CD4-positive, alpha-beta T cell (primary cell): Measurements from ENCODE around the gene CYBRD1. TPM values are rescaled to one million over a fixed set of nuclear protein-coding genes. Genes with fewer than 3 reads are reported as not detected.

Experiments
- ATAC-seq: fragments of 200-7000 bp; cut with Tn5 transposase; one replicate; pipeline ENCODE4 v1.10.0; 2022; ENCODE audit warnings: mild to moderate bottlenecking; ENCODE audit not compliant: poor library complexity
- CTCF ChIA-PET: fragments of 350-600 bp; sonication (Branson Sonifier 250); formaldehyde crosslinking; loops from one replicate; lab custom pipeline; 2021; ENCODE audit warnings: antibody characterized with exemption, inconsistent platforms; lab: Charles Lee
- POLR2A ChIA-PET: fragments of 350-600 bp; sonication (Branson Sonifier 250); formaldehyde crosslinking; loops from one replicate; lab custom pipeline; 2021; ENCODE audit warnings: antibody characterized with exemption, inconsistent platforms; lab: Charles Lee
- DNase-seq, 14 experiments: peaks; one replicate each; pipeline ENCODE4 v3.0.0-alpha.2; 2013 to 2020; ENCODE audit warnings: mixed read lengths in 2 of 14
- H3K27ac ChIP-seq, 2 donors: one replicate each; pipeline versions ENCODE4 v1.5.1 to v1.7.0; 2013; ENCODE audit warnings: low read length in 2 of 2, low read depth in 1 of 2, mild to moderate bottlenecking in 1 of 2
- H3K27me3 ChIP-seq, 2 experiments: 1 replicate in 1 of 2; 2 replicates in 1 of 2; pipeline versions ENCODE4 v1.6.1 to v1.7.0; 2013; ENCODE audit warnings: low read length in 2 of 2, control low read depth in 1 of 2, mild to moderate bottlenecking in 1 of 2, moderate library complexity in 1 of 2; ENCODE audit not compliant: insufficient read depth in 2 of 2, control insufficient read depth in 1 of 2
- H3K36me3 ChIP-seq: one replicate; pipeline ENCODE4 v1.6.1; 2013; ENCODE audit warnings: low read length, control low read depth; ENCODE audit not compliant: insufficient read depth
- H3K4me1 ChIP-seq: one replicate; pipeline ENCODE4 v1.6.1; 2013; ENCODE audit warnings: low read length, control low read depth; ENCODE audit not compliant: insufficient read depth
- H3K4me3 ChIP-seq: one replicate; pipeline ENCODE4 v1.5.1; 2013; ENCODE audit warnings: mild to moderate bottlenecking, low read length, moderate library complexity
- H3K9me3 ChIP-seq, 2 experiments: 1 replicate in 1 of 2; 2 replicates in 1 of 2; pipeline versions ENCODE4 v1.6.1 to v1.7.0; 2013; ENCODE audit warnings: low read length in 2 of 2, mild to moderate bottlenecking in 2 of 2, control low read depth in 1 of 2, moderate library complexity in 1 of 2; ENCODE audit not compliant: control insufficient read depth in 1 of 2, insufficient read depth in 1 of 2
- H3K27ac Mint-ChIP-seq: one replicate; pipeline ENCODE4 v1.8.0; 2020; ENCODE audit warnings: mixed read lengths
- H3K27me3 Mint-ChIP-seq: one replicate; pipeline ENCODE4 v1.8.0; 2021; ENCODE audit warnings: mixed read lengths
- H3K36me3 Mint-ChIP-seq: one replicate; pipeline ENCODE4 v1.8.0; 2021; ENCODE audit warnings: low read depth, mixed read lengths
- H3K4me1 Mint-ChIP-seq: one replicate; pipeline ENCODE4 v1.8.0; 2021; ENCODE audit warnings: low read depth, mixed read lengths
- H3K4me3 Mint-ChIP-seq: one replicate; pipeline ENCODE4 v1.8.0; 2020; ENCODE audit warnings: mild to moderate bottlenecking, mixed read lengths
- H3K9me3 Mint-ChIP-seq: one replicate; pipeline ENCODE4 v1.8.0; 2020; ENCODE audit warnings: mixed read lengths
- intact Hi-C, 2 experiments: fragments of 100-400 bp; cut with DNase I in 1 of 2; cut with micrococcal nuclease in 1 of 2; formaldehyde crosslinking; loops; one replicate each; pipeline versions ENCODE4 v1.15.1 to v1.9.0; 2023 to 2025; cut with DNase I, micrococcal nuclease
- polyA plus RNA-seq, 2 donors: library from polyadenylated mRNA; unstranded; fragments of 120-200 nt; gene quantifications; one replicate each; pipeline ENCODE4 v1.2.1, GENCODE V29; 2013
- total RNA-seq, 174 experiments: library from RNA in 2 of 174; stranded (reverse) in 2 of 174; gene quantifications; one replicate each; pipeline ENCODE4 v1.2.3 and lab custom pipeline; 2021 to 2026
- TF ChIP-seq, protein P1 (sequence below): fragments of 200-600 bp; IDR thresholded peaks from one replicate; pipeline ENCODE4 v1.8.0; 2022; ENCODE audit warnings: antibody characterized with exemption, mild to moderate bottlenecking

CYBRD1 gene, protein sequence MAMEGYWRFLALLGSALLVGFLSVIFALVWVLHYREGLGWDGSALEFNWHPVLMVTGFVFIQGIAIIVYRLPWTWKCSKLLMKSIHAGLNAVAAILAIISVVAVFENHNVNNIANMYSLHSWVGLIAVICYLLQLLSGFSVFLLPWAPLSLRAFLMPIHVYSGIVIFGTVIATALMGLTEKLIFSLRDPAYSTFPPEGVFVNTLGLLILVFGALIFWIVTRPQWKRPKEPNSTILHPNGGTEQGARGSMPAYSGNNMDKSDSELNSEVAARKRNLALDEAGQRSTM
- total RNA-seq = under 1 TPM; 0.27 to 0.45 TPM
- 1.7 TPM for polyA plus RNA-seq (2013, experiment 1 of 2)
- polyA plus RNA-seq (2013, experiment 2 of 2) = 3.8 TPM
- total RNA-seq (lab: John Stamatoyannopoulos, UW) = 0.05 to 3.7 (median 1.0) reads per million in 172 experiments

DNA sequence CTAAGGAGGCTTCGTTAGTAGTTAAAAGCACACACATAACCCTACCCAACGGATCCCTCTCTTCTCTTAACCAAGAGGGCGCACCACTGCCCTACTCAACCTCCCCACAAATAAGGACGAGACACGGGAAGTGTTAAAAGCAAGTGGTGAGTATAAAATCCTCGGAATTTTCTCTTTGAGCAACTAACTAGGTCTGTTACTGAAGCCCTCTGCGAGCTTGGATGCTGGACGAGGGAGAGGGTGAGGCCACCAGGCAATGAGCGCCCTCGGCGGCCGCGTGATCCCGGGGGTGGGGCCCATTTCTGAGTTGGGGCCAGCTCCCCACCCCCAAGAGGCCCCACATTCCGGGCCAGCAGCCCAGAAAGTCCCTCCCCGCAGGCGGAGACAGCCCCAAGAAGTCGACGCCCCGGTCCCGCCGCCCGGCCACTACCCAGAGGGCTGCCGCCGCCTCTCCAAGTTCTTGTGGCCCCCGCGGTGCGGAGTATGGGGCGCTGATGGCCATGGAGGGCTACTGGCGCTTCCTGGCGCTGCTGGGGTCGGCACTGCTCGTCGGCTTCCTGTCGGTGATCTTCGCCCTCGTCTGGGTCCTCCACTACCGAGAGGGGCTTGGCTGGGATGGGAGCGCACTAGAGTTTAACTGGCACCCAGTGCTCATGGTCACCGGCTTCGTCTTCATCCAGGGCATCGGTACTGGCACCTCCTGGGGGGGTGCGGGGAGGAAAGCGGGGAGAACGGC is at the start of gene CYBRD1:
CYBRD1 (plus strand) TSS at position 423 of the 736 bp plus-strand sequence; CDS start at position 495, 72 bp downstream.
- Histone ChIP-seq H3K4me3 (peak within 1 kb of the TSS; percentile 47), H3K9me3 (peaks cover 0 to 14% of the 10 kb centered on the region in 2 experiments), H3K4me1 (peaks cover 23% of the 10 kb centered on the region), H3K36me3 (no peaks in the 10 kb centered on the region), H3K27me3 (peaks cover 21 to 36% of the 10 kb centered on the region in 2 experiments), H3K27ac (no peak within 1 kb of the TSS)
- no peaks in the 10 kb centered on the region for H3K9me3 Mint-ChIP-seq
- ChIA-PET CTCF (no interaction called here), POLR2A (no interaction called here)
- no peak within 1 kb of the TSS for H3K27ac Mint-ChIP-seq
- H3K4me1 Mint-ChIP-seq = peaks cover 9% of the 10 kb centered on the region
- intact Hi-C loops = no loop called here
- DNase-seq = peak in 4 of 14 experiments; percentile 0 to 9 (median 4)
- TF ChIP-seq, protein P1, sequence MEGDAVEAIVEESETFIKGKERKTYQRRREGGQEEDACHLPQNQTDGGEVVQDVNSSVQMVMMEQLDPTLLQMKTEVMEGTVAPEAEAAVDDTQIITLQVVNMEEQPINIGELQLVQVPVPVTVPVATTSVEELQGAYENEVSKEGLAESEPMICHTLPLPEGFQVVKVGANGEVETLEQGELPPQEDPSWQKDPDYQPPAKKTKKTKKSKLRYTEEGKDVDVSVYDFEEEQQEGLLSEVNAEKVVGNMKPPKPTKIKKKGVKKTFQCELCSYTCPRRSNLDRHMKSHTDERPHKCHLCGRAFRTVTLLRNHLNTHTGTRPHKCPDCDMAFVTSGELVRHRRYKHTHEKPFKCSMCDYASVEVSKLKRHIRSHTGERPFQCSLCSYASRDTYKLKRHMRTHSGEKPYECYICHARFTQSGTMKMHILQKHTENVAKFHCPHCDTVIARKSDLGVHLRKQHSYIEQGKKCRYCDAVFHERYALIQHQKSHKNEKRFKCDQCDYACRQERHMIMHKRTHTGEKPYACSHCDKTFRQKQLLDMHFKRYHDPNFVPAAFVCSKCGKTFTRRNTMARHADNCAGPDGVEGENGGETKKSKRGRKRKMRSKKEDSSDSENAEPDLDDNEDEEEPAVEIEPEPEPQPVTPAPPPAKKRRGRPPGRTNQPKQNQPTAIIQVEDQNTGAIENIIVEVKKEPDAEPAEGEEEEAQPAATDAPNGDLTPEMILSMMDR = no peak
- no peaks in the 10 kb centered on the region for H3K36me3 Mint-ChIP-seq
- H3K27me3 Mint-ChIP-seq = peaks cover 62% of the 10 kb centered on the region
- H3K4me3 Mint-ChIP-seq = peak within 1 kb of the TSS; percentile 69
- ATAC-seq = no peak

DNA sequence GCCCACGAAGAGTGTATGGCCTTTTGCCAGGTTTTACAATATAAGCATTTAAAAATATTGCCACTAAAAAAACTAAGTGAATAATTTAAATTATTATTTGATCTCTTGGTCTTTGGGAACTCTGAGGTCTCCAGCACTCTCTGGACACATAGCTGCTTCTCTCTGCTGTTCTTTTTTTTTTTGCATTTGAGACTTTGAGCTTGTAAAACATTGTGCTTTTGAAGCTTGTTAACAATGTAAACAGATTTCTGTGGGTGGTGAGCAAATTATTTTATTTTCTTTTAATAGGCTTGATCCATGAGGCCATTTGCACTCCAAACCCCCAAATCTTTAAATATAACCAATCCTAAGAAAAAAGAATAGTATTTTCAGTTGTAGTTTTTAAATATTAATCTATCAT is 46.3 kb upstream of the CYBRD1 start:
- H3K27ac ChIP-seq = no peak overlapping the region
- ChIA-PET CTCF (no interaction called here), POLR2A (no interaction called here)
- intact Hi-C loops = loop anchor here in 1 of 2 experiments (10.0 kb wide), 1 partner anchor 249 kb away; no protein-coding TSS in a partner anchor
- no peaks in the 10 kb centered on the region for H3K4me1 Mint-ChIP-seq
- TF ChIP-seq, protein P1 = no peak
- no peak overlapping the region for H3K27ac Mint-ChIP-seq
- peaks cover 89% of the 10 kb centered on the region for H3K36me3 Mint-ChIP-seq
- no peaks in the 10 kb centered on the region for H3K27me3 ChIP-seq
- H3K27me3 Mint-ChIP-seq = no peaks in the 10 kb centered on the region
- H3K9me3 Mint-ChIP-seq = no peaks in the 10 kb centered on the region
- DNase-seq (no peak), ATAC-seq (no peak)
- H3K36me3 ChIP-seq = peaks cover 54% of the 10 kb centered on the region
- no peaks in the 10 kb centered on the region for H3K4me1 ChIP-seq
- H3K9me3 ChIP-seq = no peaks in the 10 kb centered on the region
- no peak overlapping the region for H3K4me3 Mint-ChIP-seq
- no peak overlapping the region for H3K4me3 ChIP-seq

DNA sequence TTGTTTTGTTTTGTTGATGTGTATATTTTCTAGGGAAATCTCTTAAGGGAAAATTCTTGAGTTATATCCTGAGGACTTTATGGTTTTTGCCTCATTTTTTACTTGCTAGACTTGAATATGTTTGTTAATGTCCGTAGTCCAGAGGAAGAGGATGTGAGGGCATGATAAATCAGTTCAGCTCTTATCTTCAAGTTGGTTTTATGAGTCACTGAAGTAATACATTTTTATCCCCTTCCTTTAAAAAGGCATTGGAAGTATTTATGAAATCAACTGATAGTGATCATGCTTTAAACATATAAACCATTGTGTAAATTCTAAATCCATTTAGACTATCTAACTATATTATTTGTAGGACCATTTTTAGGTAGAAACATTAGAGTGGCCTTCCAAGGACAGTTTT is 43.9 kb upstream of the CYBRD1 start:
- TF ChIP-seq, protein P1 = no peak
- CTCF ChIA-PET = no interaction called here
- no peak overlapping the region for H3K27ac Mint-ChIP-seq
- ATAC-seq = no peak
- peaks cover 97% of the 10 kb centered on the region for H3K36me3 Mint-ChIP-seq
- H3K4me3 ChIP-seq = no peak overlapping the region
- no peaks in the 10 kb centered on the region for H3K9me3 Mint-ChIP-seq
- POLR2A ChIA-PET = no interaction called here
- no peak overlapping the region for H3K27ac ChIP-seq
- no peaks in the 10 kb centered on the region for H3K27me3 Mint-ChIP-seq
- DNase-seq = no peak
- no peaks in the 10 kb centered on the region for H3K27me3 ChIP-seq
- H3K36me3 ChIP-seq = peaks cover 43% of the 10 kb centered on the region
- H3K4me3 Mint-ChIP-seq = no peak overlapping the region
- H3K4me1 Mint-ChIP-seq = no peaks in the 10 kb centered on the region
- intact Hi-C loops = loop anchor here in 1 of 2 experiments (10.0 kb wide), 1 partner anchor 246 kb away; no protein-coding TSS in a partner anchor
- no peaks in the 10 kb centered on the region for H3K4me1 ChIP-seq
- H3K9me3 ChIP-seq = no peaks in the 10 kb centered on the region
